Stimulated activated CD4-positive, alpha-beta T cell treated with anti-CD3 and anti-CD28 coated beads, Interleukin-12 subunit alpha, Interleukin-12 subunit beta, amount 100 ng/mL, for 24 hours (primary cell): ENCODE data around the gene MED15.
"Not testable (repeated sequence)": the region's sequence is repeated elsewhere in the genome, so short reads cannot be mapped to it uniquely, and the experiment has no call there.

Experiments
- DNase-seq, 2 experiments: peaks; one replicate each; pipeline ENCODE4 v3.0.0-alpha.2; 2020; ENCODE audit warnings: low read depth in 2 of 2

The MED15 gene

GRCh38 chr22:20531404-20532201 lies 24.2 kb downstream of the MED15 start:
- DNase-seq: no peak

- no peak for DNase-seq
Observed at GRCh38 chr22:20532256-20532993, 25.0 kb downstream of the MED15 start.

- DNase-seq: no peak
Observed at GRCh38 chr22:20533095-20533878, 25.9 kb downstream of the MED15 start.

DNA sequence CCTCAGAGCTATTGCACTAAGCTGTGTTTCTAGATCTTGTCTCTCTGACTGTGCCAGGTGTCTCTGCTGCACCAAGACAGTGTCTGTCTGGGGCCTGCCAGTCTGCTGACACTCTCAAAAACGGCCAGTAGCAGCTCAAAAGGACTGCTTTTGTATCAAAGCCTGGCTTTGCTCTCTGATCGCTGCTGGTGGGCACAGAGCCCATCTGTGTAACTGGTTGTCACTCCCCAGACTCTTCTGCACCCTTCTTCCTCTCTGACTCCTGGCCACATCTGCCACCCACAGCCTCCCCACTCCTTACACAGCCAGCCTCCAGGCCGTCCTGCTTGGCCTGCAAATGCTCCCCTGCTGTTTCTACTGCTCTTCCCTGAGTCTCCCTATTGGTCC lies 26.5 kb downstream of the MED15 start:
- no peak for DNase-seq

DNA sequence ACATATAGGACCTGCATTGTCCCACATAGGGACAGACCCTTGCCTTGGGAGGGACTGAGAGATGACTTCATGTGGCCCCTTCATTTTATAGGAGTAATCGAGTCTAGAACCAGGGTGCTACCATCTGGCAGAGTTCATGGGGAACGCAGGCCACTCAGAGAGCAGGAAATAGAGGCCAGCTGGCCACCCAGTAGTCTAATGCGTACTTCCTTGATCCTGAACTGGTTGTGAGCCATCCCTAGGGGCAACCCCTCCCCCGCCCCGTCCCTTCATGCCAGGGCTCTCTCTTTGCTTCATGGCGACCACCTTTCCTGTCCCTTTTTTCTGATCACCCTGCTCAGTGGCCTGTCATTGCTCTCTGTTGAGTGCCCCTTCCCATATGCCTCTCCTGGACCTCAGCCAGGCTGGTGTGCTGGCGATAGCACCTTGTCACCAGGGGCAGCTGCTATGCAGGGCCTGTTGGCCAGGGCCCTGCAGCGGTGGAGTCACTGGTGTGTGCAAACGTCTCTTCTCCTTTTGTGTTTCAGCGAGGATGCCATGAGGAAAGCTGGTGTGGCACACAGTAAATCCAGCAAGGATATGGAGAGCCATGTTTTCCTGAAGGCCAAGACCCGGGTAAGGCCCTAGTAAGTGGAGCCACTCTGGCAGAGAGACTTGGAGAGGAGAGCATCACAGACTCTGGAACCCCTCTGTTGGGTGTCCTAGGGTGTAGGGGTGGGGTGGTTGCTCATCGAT lies 29.3 kb downstream of the MED15 start:
- DNase-seq: no peak

DNA sequence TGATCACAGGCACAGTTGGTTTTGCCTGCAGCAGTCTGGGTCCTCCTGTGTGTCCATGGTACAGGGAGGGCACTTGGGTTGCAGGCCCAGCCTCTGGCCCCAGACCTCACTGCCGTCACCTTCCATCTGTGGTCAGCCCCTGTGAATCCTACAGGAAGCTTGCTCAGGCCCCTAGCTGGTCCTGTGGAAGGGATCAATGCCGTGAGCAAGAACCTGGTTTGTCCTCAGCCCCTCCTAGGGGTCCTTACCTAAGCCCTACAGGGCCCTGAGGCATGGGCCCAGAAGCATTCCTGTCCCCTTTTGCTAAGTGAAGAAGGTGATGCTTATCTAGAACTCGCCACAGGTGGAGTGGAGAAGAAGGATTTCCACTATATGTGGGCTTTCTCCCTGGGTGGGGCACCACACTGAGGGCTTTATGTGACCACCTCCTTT lies 29.9 kb downstream of the MED15 start:
- DNase-seq: no peak

GRCh38 chr22:20537983-20538382 lies 30.6 kb downstream of the MED15 start:
- DNase-seq: no peak

DNA sequence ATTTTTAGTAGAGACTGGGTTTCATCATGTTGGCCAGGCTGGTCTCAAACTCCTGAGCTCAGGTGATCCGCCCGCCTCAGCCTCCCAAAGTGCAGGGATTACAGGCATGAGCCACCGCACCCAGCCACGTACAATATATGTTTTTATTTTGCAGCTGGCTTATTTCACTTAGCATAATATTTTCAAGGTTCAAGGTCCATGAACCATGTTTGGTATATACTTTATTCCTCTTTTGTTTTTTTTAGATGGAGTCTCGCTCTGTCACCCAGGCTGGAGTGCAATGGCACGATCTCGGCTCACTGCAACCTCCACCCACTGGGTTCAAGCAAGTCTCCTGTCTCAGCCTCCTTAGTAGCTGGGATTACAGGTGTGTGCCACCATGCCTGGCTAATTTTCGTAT lies 31.5 kb downstream of the MED15 start:
- not testable (repeated sequence) for DNase-seq

DNA sequence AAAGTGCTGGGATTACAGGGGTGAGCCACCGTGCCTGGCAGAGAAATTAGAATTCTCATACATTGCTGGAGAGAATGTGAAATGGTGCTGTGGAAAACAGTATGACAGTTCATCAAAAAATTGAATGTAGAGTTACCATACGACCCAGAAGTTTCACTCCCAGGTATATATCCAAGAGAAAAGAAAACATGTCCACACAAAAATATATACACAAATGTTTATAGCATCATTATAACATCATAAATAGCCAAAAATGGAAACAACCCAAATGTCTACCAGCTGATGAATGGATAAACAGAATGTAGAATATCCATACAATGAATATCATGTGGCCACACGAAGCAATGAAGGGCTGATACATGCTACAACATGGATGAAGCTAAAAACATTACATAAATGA lies 34.6 kb downstream of the MED15 start:
- no peak for DNase-seq

DNA sequence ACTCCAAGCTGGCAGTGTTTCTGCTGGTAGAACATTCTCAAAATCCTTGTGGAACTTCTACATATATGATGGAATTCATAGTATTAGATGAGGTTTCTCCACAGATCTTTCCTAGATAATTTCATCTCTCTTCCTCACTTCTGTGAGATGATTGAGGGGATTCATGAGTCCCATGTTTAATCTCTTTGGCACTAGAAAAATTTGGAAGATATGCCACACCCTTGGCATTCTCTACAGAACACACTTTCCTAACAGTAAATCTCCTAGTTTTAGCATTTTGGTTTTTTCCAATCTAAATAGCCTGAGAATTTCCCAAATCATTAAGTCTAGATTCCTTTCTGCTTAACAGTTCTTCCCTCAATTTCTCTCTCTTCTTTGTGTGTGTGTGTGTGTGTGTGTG lies 35.3 kb downstream of the MED15 start:
- no peak for DNase-seq

- DNase-seq: not testable (repeated sequence)
Observed at GRCh38 chr22:20545318-20545634, 37.9 kb downstream of the MED15 start.

DNA sequence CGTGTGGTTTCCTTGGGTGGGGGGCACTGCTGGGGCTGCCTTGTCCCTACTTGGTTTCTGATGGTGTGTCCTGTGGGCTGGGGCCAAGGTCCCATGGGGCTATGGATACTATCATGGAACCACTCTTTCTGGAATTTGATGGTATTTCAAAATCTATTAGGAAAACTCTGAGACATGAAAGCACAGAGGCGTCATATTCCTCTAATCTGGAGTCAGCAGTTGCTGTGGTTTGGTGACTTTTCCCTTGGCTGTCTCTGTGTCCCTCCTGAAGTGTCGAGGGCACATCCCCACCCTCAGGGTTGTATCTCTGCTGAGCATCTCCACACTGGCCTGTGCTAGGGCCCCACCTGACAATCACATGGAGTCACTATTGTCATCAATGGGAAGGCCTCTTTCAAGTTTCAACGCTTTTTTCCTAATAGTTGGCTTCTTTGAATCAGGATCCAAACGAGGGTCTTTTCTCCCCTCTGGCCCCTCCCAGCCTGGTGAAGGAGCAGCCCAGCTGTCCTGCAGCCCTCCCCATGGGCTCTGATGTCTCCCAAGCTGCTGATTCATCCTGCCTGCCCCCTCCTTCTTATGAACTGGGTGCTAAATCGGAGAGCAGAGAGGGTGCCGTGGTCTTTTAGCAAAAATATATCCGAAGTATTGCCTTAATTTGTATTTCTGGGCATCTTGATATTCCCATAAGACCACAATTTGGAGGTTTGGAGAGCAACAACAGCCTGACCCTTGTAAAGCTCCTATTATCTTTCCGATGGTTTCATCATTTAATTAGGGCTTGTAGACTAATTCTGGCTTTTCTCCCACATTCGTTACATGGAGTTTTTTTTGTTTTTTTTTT lies 38.5 kb downstream of the MED15 start:
- DNase-seq: no peak

- DNase-seq: no peak
Observed at GRCh38 chr22:20546541-20546950, 39.1 kb downstream of the MED15 start.

DNA sequence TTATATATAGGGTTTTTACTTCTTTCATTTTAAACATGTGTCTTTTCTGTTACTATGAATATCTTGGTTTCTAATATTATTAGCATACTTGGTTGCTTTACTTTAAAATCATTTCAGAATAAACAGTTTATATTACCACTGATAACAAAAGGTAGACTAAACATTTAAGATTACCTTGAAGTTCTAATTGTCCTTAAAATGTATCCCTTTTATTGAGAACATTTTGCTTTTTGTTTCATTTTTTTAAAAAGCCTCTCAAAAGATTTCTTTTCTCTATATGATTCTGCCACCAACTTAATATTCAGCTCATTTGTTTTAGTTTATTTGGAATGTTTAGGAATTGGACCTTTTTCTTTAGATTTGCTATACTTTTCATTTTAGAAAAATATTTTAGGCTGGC lies 39.6 kb downstream of the MED15 start:
- DNase-seq: no peak

DNA sequence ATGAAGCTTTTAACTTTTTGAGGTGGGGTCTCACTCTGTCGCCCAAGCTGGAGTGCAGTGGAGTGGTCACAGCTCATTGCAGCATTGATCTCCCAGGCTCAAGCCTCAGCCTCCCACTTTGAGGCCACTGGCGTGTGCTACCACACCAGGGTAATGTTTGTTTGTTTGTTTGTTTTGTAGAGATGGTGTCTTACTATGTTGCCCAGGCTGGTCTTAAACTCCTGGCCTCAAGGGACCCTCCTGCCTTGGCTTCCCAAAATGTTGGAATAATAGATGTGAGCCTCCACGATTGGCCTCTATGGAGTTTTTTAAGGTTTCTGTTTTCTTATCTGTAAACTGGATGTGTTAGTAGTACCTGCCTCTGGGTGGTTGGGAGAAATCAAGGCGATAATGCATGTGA lies 41.4 kb downstream of the MED15 start:
- no peak for DNase-seq

DNA sequence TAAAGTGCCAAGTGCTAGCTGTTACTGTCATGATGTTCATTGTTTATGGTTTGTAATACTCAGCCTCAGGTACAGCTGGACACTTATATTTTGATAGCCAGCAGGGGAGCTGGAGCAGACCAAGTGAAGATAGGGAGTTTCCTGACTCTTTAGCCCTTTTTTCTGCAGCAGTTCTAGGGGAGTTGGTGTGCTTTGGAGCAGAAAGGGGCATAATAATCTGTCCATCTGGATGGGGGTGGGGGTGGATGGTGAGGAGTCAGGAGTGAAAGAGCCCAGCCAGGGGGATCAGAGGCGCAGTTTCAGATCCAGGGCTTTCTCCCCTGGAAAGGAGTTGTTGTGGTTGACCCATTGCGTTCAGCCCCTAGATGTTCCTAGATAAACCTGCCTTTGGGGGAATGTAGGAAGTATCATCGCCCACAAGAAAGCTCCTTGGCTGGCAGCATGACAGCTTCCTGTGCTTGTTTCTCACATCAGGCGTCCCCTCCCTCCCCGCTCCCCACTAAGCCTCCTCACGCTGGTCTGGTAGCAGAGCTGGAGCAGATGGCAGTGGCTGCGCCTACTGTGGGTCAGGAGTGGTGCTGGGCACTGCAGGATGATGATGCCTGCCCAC lies 41.9 kb downstream of the MED15 start:
- no peak for DNase-seq

DNA sequence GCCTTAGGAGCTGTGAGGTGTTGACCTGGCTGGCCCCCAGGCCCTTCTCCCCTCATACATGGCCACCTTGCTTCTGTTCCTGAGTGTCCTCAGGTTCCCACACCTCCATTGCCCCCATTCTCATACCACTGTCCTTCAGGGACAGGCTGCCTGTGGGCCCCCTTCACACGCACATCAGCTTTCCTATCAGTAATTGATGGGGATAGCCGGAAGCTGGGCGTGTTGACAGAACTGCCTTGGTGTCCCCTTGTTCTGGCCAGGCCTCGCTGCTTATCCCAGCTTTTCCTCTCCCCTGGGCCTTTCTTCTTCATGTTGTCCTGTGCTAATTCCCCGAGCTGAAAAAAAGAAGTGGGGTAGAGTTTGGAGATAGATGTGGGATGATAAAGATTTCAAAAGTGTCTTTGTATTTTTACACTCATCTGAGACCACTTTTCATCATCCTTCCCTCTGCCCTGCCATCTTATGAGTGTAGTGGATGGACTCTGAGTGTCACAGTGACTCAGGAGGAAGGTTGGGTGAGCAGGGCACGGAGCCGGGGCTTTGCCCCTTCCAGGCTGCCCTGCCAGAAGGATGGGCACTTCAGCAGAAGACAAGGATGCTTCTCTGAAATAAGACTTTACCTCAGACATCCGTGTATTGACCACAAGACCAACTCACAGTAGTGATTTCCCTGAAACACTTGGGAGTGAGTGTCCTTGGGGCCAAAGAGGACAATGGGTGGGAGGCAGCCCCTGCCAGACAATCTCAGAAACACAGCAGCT lies 42.8 kb downstream of the MED15 start:
- no peak for DNase-seq

GRCh38 chr22:20550851-20551744 lies 43.7 kb downstream of the MED15 start:
- DNase-seq: peak in 1 of 2 experiments; percentile 38
